GM19351 (cell line): ENCODE data around the gene C20orf96.
"Not testable (repeated sequence)": the region's sequence is repeated elsewhere in the genome, so short reads cannot be mapped to it uniquely, and the experiment has no call there.

Experiments
- ATAC-seq: cut with Tn5 transposase; IDR thresholded peaks from one replicate; pipeline ENCODE4 v1.9.1; 2021; ENCODE audit warnings: mild to moderate bottlenecking, moderate library complexity; ENCODE audit not compliant: unreplicated experiment

The C20orf96 gene

GRCh38 chr20:290084-290831, at the start of gene C20orf96:
Gene C20orf96, minus strand, starts transcription at chr20:290750. Its CDS starts 140 bp downstream, at chr20:290610.
- peak; percentile 87 for ATAC-seq

- not testable (repeated sequence) for ATAC-seq
These were observed 45.5 kb upstream of the C20orf96 start for GRCh38 chr20:336040-336439.

GRCh38 chr20:334578-334977, 44.0 kb upstream of the C20orf96 start:
- ATAC-seq: no peak

- peak; percentile 44 for ATAC-seq
These were observed 39.9 kb upstream of the C20orf96 start for GRCh38 chr20:330233-331149.

GRCh38 chr20:329851-330232, 39.3 kb upstream of the C20orf96 start:
- ATAC-seq: no peak

GRCh38 chr20:328975-329695, 38.6 kb upstream of the C20orf96 start:
- no peak for ATAC-seq

- no peak for ATAC-seq
These were observed 37.8 kb upstream of the C20orf96 start for GRCh38 chr20:328027-328974.

- no peak for ATAC-seq
These were observed 36.9 kb upstream of the C20orf96 start for GRCh38 chr20:327186-328026.

GRCh38 chr20:326645-327185, 36.2 kb upstream of the C20orf96 start:
- ATAC-seq: no peak

- peak; percentile 7 for ATAC-seq
These were observed 35.5 kb upstream of the C20orf96 start for GRCh38 chr20:325889-326644.

- ATAC-seq: peak; percentile 76
These were observed 34.7 kb upstream of the C20orf96 start, which contains the start of gene SOX12 for GRCh38 chr20:325045-325888. Gene SOX12, plus strand, starts transcription at chr20:325552. Its CDS starts 373 bp downstream, at chr20:325925.

GRCh38 chr20:324177-325044, 33.9 kb upstream of the C20orf96 start:
- peak; percentile 52 for ATAC-seq

GRCh38 chr20:316316-317068, 25.9 kb upstream of the C20orf96 start:
- no peak for ATAC-seq

GRCh38 chr20:313948-314347, 23.4 kb upstream of the C20orf96 start:
- ATAC-seq: no peak

GRCh38 chr20:313402-313801, 22.9 kb upstream of the C20orf96 start:
- no peak for ATAC-seq

GRCh38 chr20:312866-313265, 22.3 kb upstream of the C20orf96 start:
- no peak for ATAC-seq
